ENCODE results near the gene RPS3. TPM values are rescaled to one million over a fixed set of nuclear protein-coding genes. Genes with fewer than 3 reads are reported as not detected.
"Not testable (repeated sequence)": the region's sequence is repeated elsewhere in the genome, so short reads cannot be mapped to it uniquely, and the experiment has no call there.

RPS3 gene
- total and polyA plus RNA-seq, 5 experiments from 2014 or later, result 5,159 to 7,216 (median 6,922) TPM

DNA sequence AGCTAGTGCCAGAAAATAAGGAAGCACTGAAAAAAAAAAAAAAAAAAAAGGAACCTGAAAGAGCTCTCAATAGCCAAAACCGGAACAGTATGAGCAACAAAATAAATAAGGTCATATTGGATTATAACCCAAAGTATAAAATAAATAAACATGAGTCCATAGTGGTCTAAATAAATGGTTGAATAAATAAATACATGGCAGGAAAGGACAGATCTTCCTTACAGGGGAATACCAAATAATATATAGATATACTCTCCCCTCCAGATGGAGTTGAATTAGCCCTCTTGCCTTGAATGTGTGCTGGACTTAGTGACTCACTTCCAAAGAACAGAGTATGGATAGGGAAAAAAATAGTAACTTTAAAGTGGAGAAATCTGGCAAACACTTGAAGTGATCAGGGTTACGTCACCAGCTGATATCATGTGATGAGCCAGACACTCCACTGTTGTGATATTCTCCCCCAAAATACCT is 33.6 kb upstream of the RPS3 start:
- POLR2A ChIA-PET, result no interaction called here
- Mint-ChIP-seq H3K36me3 (peaks cover 0 to 2% (median 0%) of the 10 kb centered on the region in 3 donors), H3K4me3 (no peak overlapping the region), H3K27ac (no peak overlapping the region), H3K9me3 (peaks cover 0 to 13% (median 3%) of the 10 kb centered on the region in 9 donors), H3K27me3 (no peaks in the 10 kb centered on the region), H3K4me1 (peaks cover 2 to 21% (median 16%) of the 10 kb centered on the region in 4 donors)
- ATAC-seq (no peak), DNase-seq (no peak)

DNA sequence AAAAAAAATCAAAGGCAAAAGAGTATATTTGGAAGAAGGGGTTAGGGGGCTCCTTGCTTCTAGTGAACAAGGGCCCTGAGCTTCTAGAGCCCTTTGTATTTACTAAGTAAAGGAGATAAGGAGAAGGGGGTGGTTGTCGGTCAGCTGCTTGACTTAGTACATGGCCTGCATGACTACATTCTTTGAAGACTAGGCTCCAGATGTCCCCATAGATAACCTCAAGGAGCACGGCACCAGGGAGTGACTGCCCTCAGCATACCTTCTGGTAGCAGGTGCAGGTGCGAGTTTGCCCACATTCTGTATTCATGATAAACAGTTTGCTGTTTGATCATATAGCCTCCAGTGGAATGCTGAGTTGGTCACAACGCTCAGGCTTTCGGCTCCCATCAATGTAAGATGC is 32.5 kb upstream of the RPS3 start:
- Mint-ChIP-seq H3K9me3 (peaks cover 0 to 13% (median 3%) of the 10 kb centered on the region in 9 donors), H3K4me1 (peaks cover 2 to 23% (median 18%) of the 10 kb centered on the region in 4 donors)
- H3K27ac Mint-ChIP-seq, H3K27me3 Mint-ChIP-seq, ATAC-seq, DNase-seq, POLR2A ChIA-PET, H3K36me3 Mint-ChIP-seq, H3K4me3 Mint-ChIP-seq: not testable (repeated sequence)

- POLR2A ChIA-PET, result interaction anchor here (0.9 to 1.3 kb wide), 2 partner anchors 30 to 90 kb away, joined by 3 read pairs; no protein-coding TSS in a partner anchor
Measured at GRCh38 chr11:75369560-75370255, 29.6 kb upstream of the RPS3 start.

GRCh38 chr11:75371949-75372876 is 27.1 kb upstream of the RPS3 start:
- POLR2A ChIA-PET, result interaction anchor here (0.8 kb wide), 1 partner anchor 43 kb away, joined by 6 read pairs; no protein-coding TSS in a partner anchor
- ATAC-seq (no peak), DNase-seq (no peak)
- peak overlapping the region in 2 of 10 donors; percentile 26 to 30 for H3K27ac Mint-ChIP-seq
- no peak overlapping the region for H3K4me3 Mint-ChIP-seq
- peaks cover 0 to 2% (median 0%) of the 10 kb centered on the region in 3 donors for H3K36me3 Mint-ChIP-seq
- H3K9me3 Mint-ChIP-seq, result peaks cover 0 to 13% (median 3%) of the 10 kb centered on the region in 9 donors
- H3K4me1 Mint-ChIP-seq, result peaks cover 8 to 31% (median 15%) of the 10 kb centered on the region in 4 donors
- no peaks in the 10 kb centered on the region for H3K27me3 Mint-ChIP-seq

More at GRCh38 chr11:75369560-75370255, 29.6 kb upstream of the RPS3 start:
- H3K4me3 Mint-ChIP-seq, result peak overlapping the region in 9 of 10 donors; percentile 58 to 87 (median 76)
- peaks cover 0 to 13% (median 3%) of the 10 kb centered on the region in 9 donors for H3K9me3 Mint-ChIP-seq
- H3K4me1 Mint-ChIP-seq, result peaks cover 6 to 31% (median 19%) of the 10 kb centered on the region in 4 donors
- H3K27me3 Mint-ChIP-seq, result no peaks in the 10 kb centered on the region
- H3K27ac Mint-ChIP-seq, result peak overlapping the region in 9 of 10 donors; percentile 42 to 92 (median 84)
- peak in 1 of 2 donors; percentile 35 for ATAC-seq
- DNase-seq, result no peak
- H3K36me3 Mint-ChIP-seq, result peaks cover 0 to 2% (median 0%) of the 10 kb centered on the region in 3 donors

GRCh38 chr11:75373201-75373600 is 26.1 kb upstream of the RPS3 start:
- H3K36me3 Mint-ChIP-seq, result peaks cover 0 to 2% (median 0%) of the 10 kb centered on the region in 3 donors

GRCh38 chr11:75374646-75375045 is 24.7 kb upstream of the RPS3 start:
- Mint-ChIP-seq H3K27ac (peak overlapping the region in 1 of 10 donors; percentile 8), H3K9me3 (peaks cover 0 to 4% (median 2%) of the 10 kb centered on the region in 9 donors), H3K4me1 (peaks cover 6 to 20% (median 11%) of the 10 kb centered on the region in 4 donors), H3K4me3 (no peak overlapping the region), H3K27me3 (no peaks in the 10 kb centered on the region), H3K36me3 (no peaks in the 10 kb centered on the region)
- POLR2A ChIA-PET, result no interaction called here
- no peak for DNase-seq
- no peak for ATAC-seq

More at GRCh38 chr11:75373201-75373600, 26.1 kb upstream of the RPS3 start:
- no peak for ATAC-seq
- peaks cover 8 to 28% (median 15%) of the 10 kb centered on the region in 4 donors for H3K4me1 Mint-ChIP-seq
- H3K27ac Mint-ChIP-seq, result no peak overlapping the region
- no peak for DNase-seq
- no peak overlapping the region for H3K4me3 Mint-ChIP-seq
- no peaks in the 10 kb centered on the region for H3K27me3 Mint-ChIP-seq
- POLR2A ChIA-PET, result no interaction called here
- peaks cover 0 to 10% (median 3%) of the 10 kb centered on the region in 9 donors for H3K9me3 Mint-ChIP-seq

DNA sequence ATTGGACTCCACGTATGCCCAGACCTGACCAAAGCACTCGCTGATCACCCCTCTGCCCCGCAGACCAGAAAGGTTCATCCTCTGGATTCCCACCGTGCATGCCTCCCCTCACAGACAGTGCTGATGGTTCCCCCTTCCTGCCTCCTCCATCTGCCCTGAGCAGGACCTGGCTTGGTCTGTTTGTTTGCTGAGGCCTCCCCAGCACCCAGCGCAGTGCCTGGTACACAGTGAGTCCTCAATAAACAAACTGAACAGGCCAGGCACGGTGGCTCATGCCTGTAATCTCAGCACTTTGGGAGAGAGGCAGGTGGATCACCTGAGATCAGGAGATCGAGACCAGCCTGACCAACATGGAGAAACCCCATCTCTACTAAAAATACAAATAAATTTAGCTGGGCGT is 23.7 kb upstream of the RPS3 start:
- DNase-seq (no peak), ATAC-seq (no peak)
- Mint-ChIP-seq H3K4me3 (no peak overlapping the region), H3K4me1 (peaks cover 2 to 13% (median 6%) of the 10 kb centered on the region in 4 donors), H3K9me3 (no peaks in the 10 kb centered on the region), H3K27ac (peak overlapping the region in 3 of 10 donors; percentile 9 to 49 (median 11)), H3K36me3 (no peaks in the 10 kb centered on the region), H3K27me3 (no peaks in the 10 kb centered on the region)
- POLR2A ChIA-PET, result no interaction called here

DNA sequence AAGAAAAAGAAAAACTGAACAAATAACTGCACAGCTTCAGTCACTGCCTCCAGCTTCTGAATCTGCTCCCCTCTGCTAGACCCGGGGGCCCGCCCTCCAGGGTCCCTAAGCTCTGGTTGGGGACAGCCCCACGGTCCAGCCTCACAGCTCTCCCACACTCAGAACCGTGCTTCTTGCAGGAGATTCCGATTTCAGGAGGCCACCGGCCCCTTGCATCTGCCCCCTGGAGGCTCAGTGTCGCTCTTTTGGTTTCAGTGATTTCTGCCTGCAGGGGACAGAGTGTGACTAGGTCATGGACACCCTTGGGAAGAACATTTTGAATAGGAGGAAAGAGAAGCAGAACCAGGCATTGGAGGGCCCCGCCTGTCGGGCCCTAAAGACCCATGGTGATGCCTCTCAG is 23.1 kb upstream of the RPS3 start:
- POLR2A ChIA-PET, result no interaction called here
- ATAC-seq (no peak), DNase-seq (no peak)
- Mint-ChIP-seq H3K4me1 (peaks cover 7 to 18% (median 10%) of the 10 kb centered on the region in 4 donors), H3K36me3 (no peaks in the 10 kb centered on the region), H3K27ac (peak overlapping the region in 2 of 10 donors; percentile 11 to 27), H3K9me3 (no peaks in the 10 kb centered on the region), H3K27me3 (no peaks in the 10 kb centered on the region), H3K4me3 (no peak overlapping the region)

DNA sequence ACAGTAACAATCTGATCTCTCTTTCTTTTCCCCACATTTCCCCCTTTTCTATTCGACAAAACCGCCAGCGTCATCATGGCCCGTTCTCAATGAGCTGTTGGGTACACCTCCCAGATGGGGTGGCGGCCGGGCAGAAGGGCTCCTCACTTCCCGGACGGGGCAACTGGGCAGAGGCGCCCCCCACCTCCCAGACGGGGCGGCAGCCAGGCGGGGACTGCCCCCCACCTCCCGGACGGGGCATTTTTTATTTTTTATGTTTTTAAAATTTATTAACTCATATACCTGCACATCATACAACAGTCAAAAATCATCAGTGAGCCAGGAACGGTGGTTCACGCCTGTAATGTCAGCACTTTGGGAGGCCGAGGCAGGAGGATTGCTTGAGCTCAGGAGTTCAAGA is 20.5 kb upstream of the RPS3 start:
- not testable (repeated sequence) for H3K27ac Mint-ChIP-seq, H3K36me3 Mint-ChIP-seq, H3K9me3 Mint-ChIP-seq, H3K27me3 Mint-ChIP-seq, DNase-seq, H3K4me3 Mint-ChIP-seq, ATAC-seq
- POLR2A ChIA-PET, result interaction anchor here (0.7 kb wide), 1 partner anchor 27 kb away, joined by 8 read pairs; no protein-coding TSS in a partner anchor
- H3K4me1 Mint-ChIP-seq, result peaks cover 15 to 18% (median 17%) of the 10 kb centered on the region in 4 donors

DNA sequence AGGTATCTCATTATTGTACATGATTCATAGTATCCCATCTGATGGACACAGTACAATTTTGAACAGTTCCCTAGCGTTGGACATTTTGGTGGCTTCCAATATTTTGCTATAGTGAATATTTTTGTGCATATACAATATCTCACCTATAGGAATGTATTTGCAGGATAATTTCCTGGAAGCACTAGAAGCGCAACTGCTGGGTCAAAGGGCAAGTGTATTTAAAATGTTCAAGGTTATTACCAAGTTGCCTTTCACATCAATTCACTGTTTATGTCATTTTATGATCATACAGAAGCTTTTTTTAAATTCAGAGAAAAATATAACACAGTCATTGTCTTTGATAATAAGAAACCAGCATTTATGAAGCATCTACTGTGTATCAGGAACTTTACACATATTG is 19.1 kb upstream of the RPS3 start:
- H3K36me3 Mint-ChIP-seq, result no peaks in the 10 kb centered on the region
- POLR2A ChIA-PET, result interaction anchor here (0.8 to 8.0 kb wide), 5 partner anchors 18 to 104 kb away, joined by 3 to 73 read pairs (median 4); partner anchors contain the start of gene ARRB1

GRCh38 chr11:75380716-75381420 is 18.4 kb upstream of the RPS3 start:
- POLR2A ChIA-PET, result interaction anchor here (0.8 to 8.0 kb wide), 7 partner anchors 18 to 104 kb away, joined by 3 to 73 read pairs (median 4); partner anchors contain the start of gene ARRB1
- no peaks in the 10 kb centered on the region for H3K9me3 Mint-ChIP-seq

More for the DNA sequence above, 19.1 kb upstream of the RPS3 start:
- DNase-seq (no peak), ATAC-seq (no peak)
- Mint-ChIP-seq H3K4me3 (no peak overlapping the region), H3K9me3 (no peaks in the 10 kb centered on the region), H3K27me3 (no peaks in the 10 kb centered on the region), H3K4me1 (peaks cover 15 to 29% (median 28%) of the 10 kb centered on the region in 4 donors), H3K27ac (peak overlapping the region in 3 of 10 donors; percentile 45 to 84 (median 68))

More at GRCh38 chr11:75380716-75381420, 18.4 kb upstream of the RPS3 start:
- no peak for DNase-seq
- Mint-ChIP-seq H3K27ac (peak overlapping the region in 9 of 10 donors; percentile 28 to 88 (median 68)), H3K36me3 (no peaks in the 10 kb centered on the region), H3K4me1 (peaks cover 13 to 29% (median 28%) of the 10 kb centered on the region in 4 donors), H3K27me3 (no peaks in the 10 kb centered on the region), H3K4me3 (peak overlapping the region in 1 of 10 donors; percentile 1)
- no peak for ATAC-seq

Data from naive thymus-derived CD8-positive, alpha-beta T cell (primary cell).